Measurements from ENCODE around the gene ZNF639. TPM values are rescaled to one million over a fixed set of nuclear protein-coding genes. Genes with fewer than 3 reads are reported as not detected.

Gene ZNF639
- total and polyA plus RNA-seq, 9 of the 15 experiments (the other 6 are each of a cell fraction or from before 2014, with no cell fraction given), result 17.6 to 88.1 (median 53.7) TPM

GRCh38 chr3:179276743-179277142, 46.1 kb upstream of the ZNF639 start (continued):
- TF ChIP-seq MXD1 (CRISPR knock-in tag; IDR thresholded peaks at IDR 0.05; ENCODE audit: borderline replicate concordance, poor library complexity, severe bottlenecking), result no peak
- no peak for TF ChIP-seq ZNF280B (CRISPR knock-in tag; IDR thresholded peaks at IDR 0.05)
- TF ChIP-seq ZNF324 (CRISPR knock-in tag; IDR thresholded peaks at IDR 0.05), result no peak
- TF ChIP-seq SMARCE1 (IDR thresholded peaks at IDR 0.05), result peak; percentile 24; the same call in 1 of the 2 replicates
- no peak for TF ChIP-seq THAP12 (CRISPR knock-in tag; IDR thresholded peaks at IDR 0.05)
- no peak for TF ChIP-seq ZNF384 (IDR thresholded peaks at IDR 0.05; ENCODE audit: low read depth, low read length)
- peak; percentile 33; the same call in 1 of the 2 replicates for TF ChIP-seq MBD1 (CRISPR knock-in tag; IDR thresholded peaks at IDR 0.05)
- TF ChIP-seq NFYB (IDR thresholded peaks at IDR 0.05; ENCODE audit: extremely low read depth, insufficient read length), result no peak
- TF ChIP-seq ZBTB1 (CRISPR knock-in tag; IDR thresholded peaks at IDR 0.05; ENCODE audit: borderline replicate concordance, low read depth), result no peak
- peak; percentile 23; the same call in 1 of the 2 replicates for TF ChIP-seq TAL1 (IDR thresholded peaks at IDR 0.05)
- TF ChIP-seq ZNF592 (IDR thresholded peaks at IDR 0.05), result 0 out of 2 replicates have a peak, but pooled peaks have one; percentile 27
- peak; percentile 56 for TF ChIP-seq ARID1B (IDR thresholded peaks at IDR 0.05)

All from K562 (cell line).